H9 (cell line): Measurements from ENCODE around the gene CNNM3. TPM values are rescaled to one million over a fixed set of nuclear protein-coding genes. Genes with fewer than 3 reads are reported as not detected.

ENCODE experiments used
- DNase-seq: peaks from one replicate; pipeline ENCODE4 v3.0.0-alpha.2; 2017
- H2AFZ ChIP-seq: one replicate; pipeline ENCODE4 v1.6.1; 2013; ENCODE audit warnings: mild to moderate bottlenecking, low read length, control low read depth, moderate library complexity
- H2AK5ac ChIP-seq: 2 replicates; pipeline ENCODE4 v1.6.1; 2013; ENCODE audit warnings: low read length, control low read depth, mixed read lengths; ENCODE audit not compliant: insufficient read length
- H2BK120ac ChIP-seq: one replicate; pipeline ENCODE4 v1.6.1; 2013; ENCODE audit warnings: low read depth, mild to moderate bottlenecking, low read length, control low read depth, inconsistent platforms; ENCODE audit not compliant: poor library complexity, severe bottlenecking
- H2BK12ac ChIP-seq: 2 replicates; pipeline ENCODE4 v1.6.1; 2013; ENCODE audit warnings: low read length, control low read depth, mixed read lengths, low read depth; ENCODE audit not compliant: insufficient read length
- H2BK15ac ChIP-seq: 2 replicates; pipeline ENCODE4 v1.6.1; 2013; ENCODE audit warnings: low read depth, low read length, control low read depth
- H2BK20ac ChIP-seq: one replicate; pipeline ENCODE4 v1.6.1; 2013; ENCODE audit warnings: low read depth, mild to moderate bottlenecking, low read length, control low read depth, inconsistent platforms; ENCODE audit not compliant: poor library complexity, severe bottlenecking
- H2BK5ac ChIP-seq: 2 replicates; pipeline ENCODE4 v1.6.1; 2013; ENCODE audit warnings: low read length, control low read depth, mixed read lengths; ENCODE audit not compliant: insufficient read length
- H3K14ac ChIP-seq: 2 replicates; pipeline ENCODE4 v1.6.1; 2013; ENCODE audit warnings: low read length, control low read depth; ENCODE audit not compliant: insufficient read depth
- H3K18ac ChIP-seq: 2 replicates; pipeline ENCODE4 v1.6.1; 2013; ENCODE audit warnings: low read depth, mild to moderate bottlenecking, mixed read lengths, low read length, control low read depth; ENCODE audit not compliant: insufficient read length
- H3K23ac ChIP-seq: 2 replicates; pipeline ENCODE4 v1.6.1; 2013; ENCODE audit warnings: low read length, control low read depth, mixed read lengths, low read depth; ENCODE audit not compliant: insufficient read length
- H3K23me2 ChIP-seq: 2 replicates; pipeline ENCODE4 v1.6.1; 2013; ENCODE audit warnings: low read depth, mild to moderate bottlenecking, mixed read lengths, low read length, control low read depth; ENCODE audit not compliant: insufficient read length, poor library complexity, severe bottlenecking
- H3K27ac ChIP-seq: 2 replicates; pipeline ENCODE4 v1.5.1; 2013; ENCODE audit warnings: low read length, control low read depth, mixed read lengths, low read depth; ENCODE audit not compliant: insufficient read length
- H3K27me3 ChIP-seq: 2 replicates; pipeline ENCODE4 v1.6.1; 2013; ENCODE audit warnings: low read length, control low read depth, inconsistent platforms; ENCODE audit not compliant: insufficient read depth
- H3K4ac ChIP-seq: 2 replicates; pipeline ENCODE4 v1.6.1; 2013; ENCODE audit warnings: low read depth, mild to moderate bottlenecking, control low read depth, inconsistent platforms, low read length, moderate library complexity
- H3K4me1 ChIP-seq: 2 replicates; pipeline ENCODE4 v1.6.1; 2013; ENCODE audit warnings: low read length, control low read depth, inconsistent platforms; ENCODE audit not compliant: insufficient read depth
- H3K4me2 ChIP-seq: 2 replicates; pipeline ENCODE4 v1.6.1; 2013; ENCODE audit warnings: low read length, control low read depth, mixed read lengths; ENCODE audit not compliant: insufficient read length, insufficient read depth
- H3K56ac ChIP-seq: 2 replicates; pipeline ENCODE4 v1.6.1; 2013; ENCODE audit warnings: low read depth, mild to moderate bottlenecking, mixed read lengths, low read length, control low read depth; ENCODE audit not compliant: insufficient read length
- H3K79me1 ChIP-seq: 2 replicates; pipeline ENCODE4 v1.6.1; 2013; ENCODE audit warnings: low read depth, mild to moderate bottlenecking, moderate library complexity, low read length, control low read depth, inconsistent platforms; ENCODE audit not compliant: insufficient read depth, poor library complexity, severe bottlenecking
- H3K79me2 ChIP-seq: 2 replicates; pipeline ENCODE4 v1.6.1; 2013; ENCODE audit warnings: low read length, control low read depth, inconsistent platforms; ENCODE audit not compliant: insufficient read depth
- H3K9ac ChIP-seq: 2 replicates; pipeline ENCODE4 v1.6.1; 2013; ENCODE audit warnings: low read length, control low read depth, mixed read lengths; ENCODE audit not compliant: insufficient read length; ENCODE audit errors: extremely low read depth
- H3K9me3 ChIP-seq: one replicate; pipeline ENCODE4 v1.6.1; 2013; ENCODE audit warnings: low read depth, low read length, inconsistent platforms; ENCODE audit not compliant: control insufficient read depth
- H3T11ph ChIP-seq: one replicate; pipeline ENCODE4 v1.6.1; 2013; ENCODE audit warnings: mild to moderate bottlenecking, low read length, control low read depth, inconsistent platforms
- H4K20me1 ChIP-seq: one replicate; pipeline ENCODE4 v1.6.1; 2013; ENCODE audit not compliant: control insufficient read depth, insufficient read length, insufficient read depth
- H4K5ac ChIP-seq: 2 replicates; pipeline ENCODE4 v1.6.1; 2013; ENCODE audit warnings: low read depth, mild to moderate bottlenecking, mixed read lengths, low read length, control low read depth; ENCODE audit not compliant: insufficient read length
- H4K8ac ChIP-seq: replicated peaks from 2 replicates; pipeline ENCODE4 v1.6.1; 2013; ENCODE audit warnings: low read length, control low read depth, mixed read lengths, low read depth; ENCODE audit not compliant: insufficient read length
- H4K91ac ChIP-seq: 2 replicates; pipeline ENCODE4 v1.6.1; 2013; ENCODE audit warnings: low read depth, mild to moderate bottlenecking, moderate library complexity, mixed read lengths, low read length, control low read depth; ENCODE audit not compliant: insufficient read length
- H3K27ac Mint-ChIP-seq, 3 experiments: 2 replicates in 2 of 3; 3 replicates in 1 of 3; pipeline ENCODE4 v1.8.0; 2020 to 2021; ENCODE audit warnings: mixed read lengths in 3 of 3, mild to moderate bottlenecking in 1 of 3, moderate library complexity in 1 of 3
- H3K27me3 Mint-ChIP-seq: 2 replicates; pipeline ENCODE4 v1.8.0; 2021; ENCODE audit warnings: low read depth, mild to moderate bottlenecking, moderate library complexity, mixed read lengths
- H3K36me3 Mint-ChIP-seq, 3 experiments: 2 replicates in 2 of 3; 3 replicates in 1 of 3; pipeline ENCODE4 v1.8.0; 2020 to 2021; ENCODE audit warnings: low read depth in 3 of 3, mixed read lengths in 3 of 3; ENCODE audit not compliant: insufficient read depth in 1 of 3
- H3K4me1 Mint-ChIP-seq, 2 experiments: 2 replicates each; pipeline ENCODE4 v1.8.0; 2020; ENCODE audit warnings: mixed read lengths in 2 of 2
- H3K4me3 Mint-ChIP-seq, 2 experiments: 2 replicates in 1 of 2; 3 replicates in 1 of 2; pipeline ENCODE4 v1.8.0; 2020 to 2021; ENCODE audit warnings: mild to moderate bottlenecking in 2 of 2, mixed read lengths in 2 of 2, moderate library complexity in 1 of 2
- H3K9me3 Mint-ChIP-seq, 2 experiments: 2 replicates in 1 of 2; 3 replicates in 1 of 2; pipeline ENCODE4 v1.8.0; 2020; ENCODE audit warnings: mild to moderate bottlenecking in 2 of 2, mixed read lengths in 2 of 2, moderate library complexity in 1 of 2
- CTCF ChIP-seq: fragments of 200-600 bp; sonication (generic); conservative IDR thresholded peaks from 3 replicates; pipeline ENCODE4 v1.8.0; 2021; ENCODE audit warnings: antibody characterized with exemption, mild to moderate bottlenecking
- WGBS: extraction: QIAGEN DNeasy Blood & Tissue Kit; methylation state at CpG from one replicate; pipeline ENCODE4 v1.1.7; 2013; ENCODE audit warnings: missing lambda C conversion rate, low lambda C conversion rate, mixed read lengths; ENCODE audit not compliant: insufficient read length; ENCODE audit errors: extremely low coverage; 5-methylcytosine and 5-hydroxymethylcytosine counted together
- total RNA-seq: library from RNA; stranded (reverse); gene quantifications from 2 replicates; pipeline ENCODE4 v1.2.1, GENCODE V29; 2021

The CNNM3 gene
- total RNA-seq, 1 experiment from 2014 or later = 25.0 TPM

- Mint-ChIP-seq H3K27me3 (no peaks in the 10 kb centered on the region; the same call in 1 of the 2 replicates), H3K9me3 (no peaks in the 10 kb centered on the region), H3K36me3 (peaks cover 0 to 5% (median 2%) of the 10 kb centered on the region in 3 experiments; a peak in 4 of 7 replicates), H3K4me3 (peak overlapping the region in 1 of 2 experiments; percentile 23; a peak in 1 of 5 replicates), H3K27ac (no peak overlapping the region), H3K4me1 (peaks cover 47 to 59% of the 10 kb centered on the region in 2 experiments)
- Histone ChIP-seq H3K23me2 (peaks cover 13% of the 10 kb centered on the region), H3K18ac (no peak overlapping the region), H2BK120ac (no peak overlapping the region), H2BK15ac (no peak overlapping the region), H3K9me3 (no peaks in the 10 kb centered on the region), H2AK5ac (no peak overlapping the region), H3K4me2 (no peak overlapping the region), H3K27me3 (no peaks in the 10 kb centered on the region), H3K56ac (no peak overlapping the region), H3K9ac (no peak overlapping the region), H4K20me1 (no peaks in the 10 kb centered on the region), H3K79me1 (peaks cover 3% of the 10 kb centered on the region), H3K4ac (no peak overlapping the region), H2BK12ac (no peak overlapping the region), H4K91ac (no peak overlapping the region), H4K5ac (no peak overlapping the region), H2BK5ac (no peak overlapping the region), H2AFZ (no peak overlapping the region), H3K79me2 (peaks cover 2% of the 10 kb centered on the region; the same call in 1 of the 2 replicates), H3K14ac (no peak overlapping the region), H4K8ac (no peak overlapping the region), H3K4me1 (no peaks in the 10 kb centered on the region; the same call in 1 of the 2 replicates), H3T11ph (no peak overlapping the region), H3K27ac (no peak overlapping the region), H2BK20ac (no peak overlapping the region), H3K23ac (no peak overlapping the region)
- no CpG with 5 or more reads among the region's 14 CpGs for WGBS
- DNase-seq = no peak
- TF ChIP-seq CTCF = no peak
Observed at GRCh38 chr2:96872591-96873349, 56.7 kb downstream of the CNNM3 start.
